ENCODE results near the gene RACK1. TPM values are rescaled to one million over a fixed set of nuclear protein-coding genes. Genes with fewer than 3 reads are reported as not detected.

RACK1 gene
- total and polyA plus RNA-seq, 2 donors (not counting 3 experiments of a cell fraction or from before 2014, with no cell fraction given): 1,910 to 5,629 TPM

- intact Hi-C loops (cut with micrococcal nuclease): loop anchor here (2.0 to 10.0 kb wide), 4 partner anchors 17 to 695 kb away; partner anchors contain the start of genes CNOT6, MGAT1 and ZFP62
- POLR2A ChIA-PET: interaction anchor here (1.8 kb wide), 1 partner anchor 15 kb away, joined by 6 read pairs; the partner anchor contains the start of gene TRIM7
- no peak for FAIRE-seq
Measured at GRCh38 chr5:181189962-181190710, 53.6 kb downstream of the RACK1 start.

More at GRCh38 chr5:181189962-181190710, 53.6 kb downstream of the RACK1 start:
- no peaks in the 10 kb centered on the region for H3K27me3 ChIP-seq (ENCODE audit: control insufficient read depth in 2 of 2, insufficient read depth in 2 of 2, low read length in 2 of 2)
- H3K36me3 ChIP-seq (ENCODE audit: control insufficient read depth in 2 of 2, extremely low read depth in 1 of 2, insufficient read depth in 2 of 2, low read length in 2 of 2): no peaks in the 10 kb centered on the region
- H3K79me2 ChIP-seq (ENCODE audit: control insufficient read depth, insufficient read depth, low read length): no peaks in the 10 kb centered on the region
- BruUV-seq (replicated peaks): no TSS peak
- H3K9me1 ChIP-seq (replicated peaks; ENCODE audit: control insufficient read depth, extremely low read depth, insufficient read depth, low read length): no peaks in the 10 kb centered on the region
- peak overlapping the region; percentile 48 to 86 (median 73) for H3K4me3 ChIP-seq (replicated peaks in 1 of 3; ENCODE audit: insufficient read depth in 1 of 3, low read depth in 1 of 3, low read length in 3 of 3)
- H3K27ac ChIP-seq (ENCODE audit: insufficient read depth, low read depth, low read length): no peak overlapping the region
- TF ChIP-seq MYC (IDR thresholded peaks at IDR 0.05; ENCODE audit: low read depth, low read length): no peak
- no peak for TF ChIP-seq GATA2 (IDR thresholded peaks at IDR 0.05; ENCODE audit: insufficient read depth, insufficient read length, low read depth, low read length)
- no peak for TF ChIP-seq MAX (IDR thresholded peaks at IDR 0.05; ENCODE audit: insufficient read depth, insufficient read length)
- no peak for TF ChIP-seq FOS (IDR thresholded peaks at IDR 0.05; ENCODE audit: borderline replicate concordance, insufficient read depth, low read length)
- no peak for TF ChIP-seq POLR2A (IDR thresholded peaks at IDR 0.05; ENCODE audit: low read depth, low read length)
- TF ChIP-seq POLR2AphosphoS5 (IDR thresholded peaks at IDR 0.05; ENCODE audit: insufficient read depth, low read depth, low read length): no peak
- no peak for TF ChIP-seq JUN (IDR thresholded peaks at IDR 0.05; ENCODE audit: borderline replicate concordance, insufficient read depth, insufficient read length, low read depth)
- TF ChIP-seq EZH2 (IDR thresholded peaks at IDR 0.05; ENCODE audit: borderline replicate concordance, low read depth, low read length, severe bottlenecking): no peak
- no peak for TF ChIP-seq CTCF (IDR thresholded peaks at IDR 0.05; ENCODE audit: extremely low read depth in 1 of 2, insufficient read depth in 1 of 2, low read depth in 1 of 2, low read length in 2 of 2)
- CTCF ChIA-PET: interaction anchor here (0.8 to 10.2 kb wide), 5 partner anchors 15 to 71 kb away, joined by 3 to 95 read pairs (median 3); partner anchors contain the start of genes TRIM41, TRIM52 and TRIM7
- H3K9ac ChIP-seq (replicated peaks; ENCODE audit: extremely low read depth, insufficient read depth, low read length): no peak overlapping the region
- no peak for DNase-seq (ENCODE audit: low read depth, low spot score)
- dilution Hi-C loops (cut with MboI; ENCODE audit: extremely low pct_ligation_motif_present, low sequenced_read_pairs): no loop called here
- H2AFZ ChIP-seq (ENCODE audit: low read depth, low read length): peak overlapping the region; percentile 96
- no peaks in the 10 kb centered on the region for H4K20me1 ChIP-seq (replicated peaks; ENCODE audit: control insufficient read depth, extremely low read depth, insufficient read depth, low read length)
- peaks cover 18% of the 10 kb centered on the region for H3K4me1 ChIP-seq (ENCODE audit: control insufficient read depth, extremely low read depth, insufficient read depth, low read length)
- H3K9me3 ChIP-seq (replicated peaks; ENCODE audit: control insufficient read depth, insufficient read depth, low read length): no peaks in the 10 kb centered on the region
- peak overlapping the region; percentile 79 for H3K4me2 ChIP-seq (ENCODE audit: insufficient read depth, low read length)

Measured in endothelial cell of umbilical vein (primary cell).